HG03558 (cell line): ENCODE measurements around the gene PRKCSH.

Experiments
- ATAC-seq: cut with Tn5 transposase; IDR thresholded peaks from one replicate; pipeline ENCODE4 v1.9.1; 2021; ENCODE audit warnings: moderate number of reproducible peaks; ENCODE audit not compliant: unreplicated experiment; ENCODE audit errors: extremely low read depth

PRKCSH gene

GRCh38 chr19:11489378-11489777 is 53.9 kb downstream of the PRKCSH start:
- ATAC-seq: no peak

DNA sequence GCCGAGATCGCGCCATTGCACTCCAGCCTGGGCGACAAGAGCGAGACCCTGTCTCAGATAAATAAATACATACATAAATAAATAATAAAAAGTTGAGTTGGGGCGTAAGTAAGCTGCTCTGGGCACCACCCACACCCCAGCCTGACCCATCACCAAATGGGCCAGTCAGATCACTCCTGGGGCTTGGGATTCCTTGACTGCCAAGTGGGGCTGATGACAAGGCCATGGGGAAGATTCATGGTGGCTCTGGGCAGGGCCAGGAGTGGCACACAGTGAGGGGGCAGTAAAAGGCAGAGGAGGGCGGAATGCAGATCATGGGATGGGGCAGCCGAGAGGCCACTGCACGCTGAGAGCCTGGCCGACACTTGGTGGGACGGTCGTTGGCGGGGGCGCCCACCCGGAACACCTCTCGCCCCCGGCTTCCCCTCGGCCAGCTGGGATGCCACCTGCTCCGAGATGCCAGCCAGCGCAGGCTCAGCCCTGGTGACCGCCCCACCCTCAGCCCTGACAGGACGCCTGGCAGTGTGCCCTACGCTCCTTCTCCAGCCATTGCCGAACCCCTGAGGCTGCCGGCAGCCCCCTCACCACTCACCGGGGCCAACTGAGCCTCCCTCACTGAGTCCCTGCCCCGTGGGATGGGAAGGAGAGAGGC is 59.3 kb downstream of the PRKCSH start:
- ATAC-seq: no peak

GRCh38 chr19:11495481-11495880 is 60.0 kb downstream of the PRKCSH start:
- no peak for ATAC-seq

GRCh38 chr19:11495885-11496284 is 60.5 kb downstream of the PRKCSH start:
- ATAC-seq: no peak

DNA sequence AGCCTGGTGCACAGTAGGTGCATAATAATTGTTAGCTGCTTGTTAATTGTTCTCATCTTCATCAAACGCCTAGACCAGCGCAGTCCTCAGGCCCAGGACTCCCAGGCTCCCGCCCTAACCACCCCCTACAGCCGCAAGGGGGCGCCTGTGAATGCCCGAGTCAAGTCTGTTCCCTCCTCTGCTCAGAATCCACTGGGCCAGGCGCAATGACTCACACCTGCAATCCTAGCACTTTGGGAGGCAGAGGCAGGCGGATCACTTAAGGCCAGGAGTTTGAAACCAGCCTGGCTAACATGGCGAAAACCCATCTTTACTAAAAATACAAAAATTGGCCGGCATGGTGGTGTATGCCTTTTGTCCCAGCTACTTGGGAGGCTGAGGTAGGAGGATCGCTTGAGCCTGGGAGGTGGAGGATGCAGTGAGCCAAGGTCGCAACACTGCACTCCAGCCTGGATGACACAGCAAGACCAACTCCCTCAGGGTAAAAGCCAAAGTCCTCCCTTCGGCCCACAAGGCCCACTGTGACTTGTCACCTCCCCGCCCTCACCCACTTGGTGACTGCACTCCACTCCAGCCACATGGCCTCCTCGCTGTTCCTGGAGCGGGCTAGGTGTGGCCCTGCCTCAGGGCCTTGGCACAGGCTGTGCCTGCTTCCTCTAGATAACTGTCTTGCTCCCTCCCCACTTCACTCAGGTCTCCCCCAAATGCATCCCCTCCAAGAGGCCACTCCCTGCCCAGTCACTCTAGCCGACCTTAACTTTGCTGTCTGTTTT is 61.1 kb downstream of the PRKCSH start:
- no peak for ATAC-seq

GRCh38 chr19:11499220-11499726 is 63.8 kb downstream of the PRKCSH start:
- ATAC-seq: no peak

DNA sequence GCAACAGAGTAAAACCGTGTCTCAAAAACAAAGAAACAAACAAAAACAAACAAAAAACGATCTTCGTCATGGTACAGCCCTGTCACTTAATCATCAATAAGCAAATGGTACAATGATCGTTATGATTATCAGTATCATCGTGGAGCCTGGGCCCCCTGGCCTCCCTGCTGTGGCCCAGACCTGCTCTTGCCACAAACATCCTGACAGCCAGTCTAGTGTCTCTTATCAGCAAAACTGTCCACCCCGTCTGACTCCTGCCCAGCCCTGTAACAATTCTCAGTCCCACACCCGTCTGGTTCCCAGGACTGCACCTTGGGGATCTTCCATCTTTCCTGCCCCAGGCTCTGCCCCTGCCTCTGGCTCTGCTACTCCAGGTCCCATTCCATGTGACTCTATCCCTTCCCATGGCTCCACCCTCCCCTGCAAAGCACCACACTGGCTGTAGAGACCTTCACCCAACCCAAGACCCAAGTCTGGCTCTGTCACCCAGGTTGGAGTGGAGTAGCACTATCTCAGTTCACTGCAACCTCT is 64.5 kb downstream of the PRKCSH start:
- no peak for ATAC-seq
